ENCODE results near the gene APOL6.
"Not testable (repeated sequence)": the region's sequence is repeated elsewhere in the genome, so short reads cannot be mapped to it uniquely, and the experiment has no call there.

The APOL6 gene

DNA sequence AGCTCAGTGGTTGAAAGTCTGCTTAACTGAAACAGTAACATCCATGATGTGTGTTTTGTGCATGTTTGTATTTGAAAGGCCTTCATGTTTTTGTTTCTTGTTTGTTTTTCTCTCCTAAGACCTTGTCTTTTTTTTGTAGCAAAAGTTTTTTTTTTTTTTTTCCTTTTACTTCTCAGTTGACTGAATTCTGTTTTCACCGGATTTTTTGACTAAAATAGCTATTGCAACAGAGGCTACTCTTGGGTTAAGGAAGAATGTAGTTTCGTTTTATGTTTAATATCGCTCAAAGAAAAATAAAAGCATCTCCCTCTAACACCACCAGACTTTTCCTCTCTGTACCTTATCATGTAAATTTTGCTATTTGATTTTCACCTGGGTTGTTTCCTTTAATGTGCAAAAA, 15.1 kb downstream of the APOL6 start:
- peak overlapping the region; percentile 41 for H3K27ac Mint-ChIP-seq
- H3K9me3 Mint-ChIP-seq, result peaks cover 25% of the 10 kb centered on the region
- H3K36me3 Mint-ChIP-seq (ENCODE audit: low read depth), result peaks cover 84% of the 10 kb centered on the region
- ATAC-seq, result no peak
- H3K27me3 Mint-ChIP-seq, result no peaks in the 10 kb centered on the region
- peaks cover 54% of the 10 kb centered on the region for H3K4me1 Mint-ChIP-seq
- no peak for DNase-seq
- H3K4me3 Mint-ChIP-seq, result peak overlapping the region; percentile 46

DNA sequence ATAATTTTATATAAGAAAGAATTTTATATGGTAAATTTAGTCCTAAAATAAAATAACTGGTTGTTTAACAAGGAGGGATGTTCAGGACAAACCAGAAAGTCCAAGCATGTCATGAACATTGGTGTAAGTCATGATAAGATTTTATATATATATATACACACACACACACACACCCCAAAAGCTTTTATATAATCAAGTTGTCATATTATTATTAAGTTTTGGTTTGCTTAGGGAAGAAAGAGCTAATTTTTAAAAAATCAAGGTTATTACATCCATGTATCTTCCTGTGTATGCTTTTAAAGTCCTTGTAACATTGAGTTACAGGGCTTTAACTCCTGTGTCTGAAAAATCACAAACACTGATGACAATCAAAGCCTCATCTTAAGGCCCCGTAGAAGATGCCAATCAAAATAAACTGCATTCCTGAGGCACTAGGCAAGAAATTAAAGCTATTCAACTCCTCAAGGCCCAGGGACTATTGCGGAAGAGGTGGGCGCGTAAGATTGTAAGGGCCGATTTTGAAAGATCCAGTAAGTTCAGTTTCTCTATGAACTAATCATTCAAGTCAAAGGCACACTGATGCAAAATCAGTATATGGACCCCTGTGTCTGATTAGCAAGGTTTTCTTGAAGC, 16.8 kb downstream of the APOL6 start:
- ATAC-seq, result no peak
- DNase-seq, result no peak
- H3K36me3 Mint-ChIP-seq (ENCODE audit: low read depth), result peaks cover 69% of the 10 kb centered on the region
- H3K4me1 Mint-ChIP-seq, result peaks cover 38% of the 10 kb centered on the region
- H3K4me3 Mint-ChIP-seq, result no peak overlapping the region
- no peaks in the 10 kb centered on the region for H3K27me3 Mint-ChIP-seq
- peaks cover 23% of the 10 kb centered on the region for H3K9me3 Mint-ChIP-seq
- H3K27ac Mint-ChIP-seq, result no peak overlapping the region

DNA sequence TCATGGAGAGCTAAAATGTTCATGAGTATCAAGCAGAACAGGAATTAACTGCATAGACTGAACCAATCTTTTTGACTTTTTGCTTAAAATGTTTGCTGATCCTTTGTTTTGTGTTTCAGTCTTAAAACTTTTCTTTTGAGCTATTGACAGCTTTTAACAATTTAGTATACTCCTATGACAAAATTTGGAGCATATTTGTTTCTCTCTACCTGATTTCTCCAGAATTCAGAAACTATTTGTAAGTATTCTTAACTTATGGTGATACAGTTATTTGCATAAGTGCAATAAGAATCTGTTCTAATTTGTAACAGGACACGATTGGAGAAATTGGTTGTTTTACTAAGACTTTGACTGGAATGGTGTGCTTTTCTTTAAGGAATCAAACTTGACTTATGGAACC, 18.5 kb downstream of the APOL6 start:
- Mint-ChIP-seq H3K36me3 (ENCODE audit: low read depth) (peaks cover 53% of the 10 kb centered on the region), H3K9me3 (peaks cover 23% of the 10 kb centered on the region), H3K4me1 (peaks cover 21% of the 10 kb centered on the region)
- not testable (repeated sequence) for H3K27ac Mint-ChIP-seq, H3K4me3 Mint-ChIP-seq, ATAC-seq, DNase-seq, H3K27me3 Mint-ChIP-seq

DNA sequence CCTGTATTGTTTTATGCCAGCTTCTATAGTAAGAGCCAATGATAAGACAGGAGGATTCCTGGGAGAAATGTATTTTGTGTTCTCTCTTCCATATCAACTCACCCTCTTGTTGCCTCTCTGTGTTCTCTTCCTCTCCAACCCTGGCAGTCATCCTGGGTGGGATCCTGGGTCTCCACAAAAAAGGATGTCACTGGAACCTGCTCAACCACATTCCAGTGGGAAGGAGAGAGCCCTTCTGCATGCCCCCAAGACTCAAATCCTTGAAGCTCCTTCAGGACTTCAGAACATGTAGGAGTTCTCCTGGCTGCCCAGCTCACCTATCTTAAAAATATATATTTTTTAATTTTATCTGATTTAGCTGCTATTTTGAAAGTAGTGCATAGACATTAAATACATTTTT, 26.1 kb downstream of the APOL6 start:
- ATAC-seq, result no peak
- DNase-seq, result no peak
- H3K36me3 Mint-ChIP-seq (ENCODE audit: low read depth), result peaks cover 21% of the 10 kb centered on the region
- no peaks in the 10 kb centered on the region for H3K27me3 Mint-ChIP-seq
- H3K4me1 Mint-ChIP-seq, result peaks cover 17% of the 10 kb centered on the region
- H3K27ac Mint-ChIP-seq, result no peak overlapping the region
- no peak overlapping the region for H3K4me3 Mint-ChIP-seq
- peaks cover 32% of the 10 kb centered on the region for H3K9me3 Mint-ChIP-seq

DNA sequence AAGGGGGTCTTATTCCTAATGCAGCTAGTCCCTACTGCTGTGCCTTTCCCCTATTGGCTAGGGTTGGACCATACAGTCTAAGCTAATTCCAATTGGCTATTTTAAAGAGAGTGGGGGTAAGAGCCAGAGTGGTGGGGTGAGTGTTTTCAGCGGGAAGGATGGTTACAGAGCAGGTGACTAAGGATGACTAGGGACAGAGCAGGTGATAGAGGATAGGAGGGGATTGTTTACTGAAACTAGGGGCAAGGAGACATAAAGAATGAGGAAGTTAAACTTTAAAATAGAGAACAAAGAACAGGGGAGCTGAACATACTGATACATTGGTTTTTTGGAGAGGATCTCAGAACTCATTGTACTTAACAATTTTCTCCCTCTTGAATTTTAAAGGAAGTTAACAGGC, 27.8 kb downstream of the APOL6 start:
- peaks cover 25% of the 10 kb centered on the region for H3K36me3 Mint-ChIP-seq (ENCODE audit: low read depth)
- H3K27me3 Mint-ChIP-seq, DNase-seq, H3K4me3 Mint-ChIP-seq, H3K27ac Mint-ChIP-seq, ATAC-seq: not testable (repeated sequence)
- peaks cover 31% of the 10 kb centered on the region for H3K4me1 Mint-ChIP-seq
- H3K9me3 Mint-ChIP-seq, result peaks cover 40% of the 10 kb centered on the region

DNA sequence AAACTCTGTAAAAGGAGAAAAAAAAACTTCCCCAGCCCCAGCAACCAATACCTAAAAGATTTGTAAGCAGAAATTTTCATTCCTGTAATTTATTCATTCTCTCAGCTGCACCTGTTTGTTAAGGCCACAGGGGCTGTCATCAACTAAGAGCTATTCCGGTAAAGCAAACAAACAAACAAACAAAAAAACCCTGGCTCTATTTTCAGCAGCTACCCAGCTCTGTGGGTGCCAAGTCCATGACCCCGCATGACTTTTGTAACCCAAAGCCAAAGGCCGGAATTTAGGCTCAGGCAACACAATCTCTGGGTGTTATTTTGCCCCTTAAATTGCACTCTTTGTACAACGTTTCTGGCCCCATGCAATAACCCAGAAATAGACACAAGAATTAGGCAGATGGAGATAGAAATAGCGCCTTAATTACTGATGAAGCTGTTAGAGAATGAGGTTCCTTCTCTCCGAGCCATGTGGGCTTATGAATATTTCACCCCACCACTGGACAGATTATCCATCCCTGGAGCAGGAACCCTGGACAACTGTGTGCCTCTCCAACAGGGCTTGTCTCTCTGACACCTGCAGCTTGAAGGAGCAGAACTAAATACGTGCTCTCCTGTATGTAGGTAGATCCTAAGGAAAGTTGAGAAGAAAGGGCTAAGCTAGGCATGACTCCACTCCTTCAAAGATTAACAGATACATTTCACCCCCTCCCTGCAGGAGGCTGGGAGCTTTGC, 29.4 kb downstream of the APOL6 start:
- H3K27me3 Mint-ChIP-seq, result no peaks in the 10 kb centered on the region
- peaks cover 43% of the 10 kb centered on the region for H3K9me3 Mint-ChIP-seq
- no peak overlapping the region for H3K4me3 Mint-ChIP-seq

DNA sequence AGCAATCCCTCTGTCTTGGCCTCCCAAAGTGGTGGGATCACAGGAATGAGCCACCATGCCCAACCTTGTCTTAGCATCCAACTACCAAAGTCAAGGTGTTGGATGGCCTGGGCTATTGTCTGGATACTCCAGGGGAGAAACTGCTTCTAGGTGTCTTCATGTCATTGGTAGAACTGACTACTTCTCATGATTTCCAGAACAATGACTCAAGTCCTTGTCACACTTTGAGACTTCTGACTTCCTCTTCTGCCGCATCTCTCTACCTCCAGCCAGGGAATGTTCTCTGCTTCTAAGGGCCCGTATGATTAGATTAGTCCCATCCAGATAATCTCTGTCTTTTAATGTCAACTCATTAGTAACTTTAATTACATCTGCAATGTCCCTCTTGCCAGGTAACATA, 30.6 kb downstream of the APOL6 start:
- no peak overlapping the region for H3K4me3 Mint-ChIP-seq

More for the DNA sequence above, 29.4 kb downstream of the APOL6 start:
- peaks cover 27% of the 10 kb centered on the region for H3K36me3 Mint-ChIP-seq (ENCODE audit: low read depth)
- DNase-seq (no peak), ATAC-seq (no peak)
- H3K4me1 Mint-ChIP-seq, result peaks cover 34% of the 10 kb centered on the region
- H3K27ac Mint-ChIP-seq, result no peak overlapping the region

DNA sequence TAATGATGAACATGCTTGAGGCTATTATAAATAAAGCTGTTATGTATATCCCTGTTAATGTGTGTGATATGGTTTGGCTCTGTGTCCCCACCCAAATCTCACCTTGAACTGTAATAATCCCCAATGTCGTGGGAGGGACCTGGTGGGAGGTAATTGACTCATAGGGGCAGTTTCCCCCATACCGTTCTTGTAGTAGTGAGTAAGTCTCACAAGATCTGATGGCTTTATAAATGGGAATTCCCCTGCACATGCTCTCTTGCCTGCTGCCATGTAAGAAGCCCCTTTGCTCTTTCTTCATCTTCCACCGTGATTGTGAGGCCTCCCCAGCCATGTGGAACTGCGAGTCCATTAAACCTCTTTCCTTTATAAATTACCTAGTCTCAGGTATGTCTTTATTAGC, 31.2 kb downstream of the APOL6 start:
- Mint-ChIP-seq H3K36me3 (ENCODE audit: low read depth) (peaks cover 25% of the 10 kb centered on the region), H3K27ac (peak overlapping the region; percentile 57), H3K9me3 (peaks cover 36% of the 10 kb centered on the region), H3K4me1 (peaks cover 34% of the 10 kb centered on the region)
- not testable (repeated sequence) for H3K27me3 Mint-ChIP-seq, H3K4me3 Mint-ChIP-seq
- peak; percentile 92 for ATAC-seq
- DNase-seq, result peak; percentile 57

More for the DNA sequence above, 30.6 kb downstream of the APOL6 start:
- Mint-ChIP-seq H3K27me3 (peaks cover 5% of the 10 kb centered on the region), H3K36me3 (ENCODE audit: low read depth) (peaks cover 25% of the 10 kb centered on the region), H3K4me1 (peaks cover 34% of the 10 kb centered on the region), H3K9me3 (peaks cover 36% of the 10 kb centered on the region), H3K27ac (peak overlapping the region; percentile 57)
- ATAC-seq (peak; percentile 57), DNase-seq (no peak)

DNA sequence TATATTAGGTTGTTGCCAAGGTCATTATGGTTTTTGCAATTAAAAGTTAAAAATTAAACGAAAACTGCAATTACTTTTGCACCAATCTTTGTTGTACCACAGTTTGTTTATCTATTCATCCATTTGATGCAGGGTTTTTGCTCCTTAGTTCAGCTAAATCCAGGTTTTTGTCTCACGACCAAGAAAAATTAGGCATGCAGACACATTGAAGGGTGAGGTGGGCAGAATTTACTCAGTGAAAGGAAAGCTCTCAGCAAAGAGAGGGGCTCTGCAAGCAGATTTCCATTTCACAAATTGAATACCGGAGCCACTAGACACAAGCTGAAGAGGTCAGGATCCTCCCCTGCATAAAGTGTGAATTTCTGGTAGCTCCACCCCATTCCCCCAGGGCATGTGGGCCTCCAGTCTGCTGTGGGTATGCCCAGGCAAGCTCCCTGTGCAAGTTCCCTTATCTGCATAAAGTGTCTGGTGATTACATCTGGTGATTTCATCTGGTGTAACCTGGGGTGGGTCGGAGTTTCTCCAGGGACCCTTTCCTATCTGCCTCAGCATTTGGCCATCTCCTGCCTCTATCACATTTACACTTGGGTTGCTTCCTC, 33.3 kb downstream of the APOL6 start:
- Mint-ChIP-seq H3K4me1 (peaks cover 30% of the 10 kb centered on the region), H3K4me3 (no peak overlapping the region), H3K36me3 (ENCODE audit: low read depth) (peaks cover 20% of the 10 kb centered on the region), H3K9me3 (peaks cover 28% of the 10 kb centered on the region), H3K27me3 (peaks cover 5% of the 10 kb centered on the region), H3K27ac (no peak overlapping the region)
- ATAC-seq, result no peak
- no peak for DNase-seq

DNA sequence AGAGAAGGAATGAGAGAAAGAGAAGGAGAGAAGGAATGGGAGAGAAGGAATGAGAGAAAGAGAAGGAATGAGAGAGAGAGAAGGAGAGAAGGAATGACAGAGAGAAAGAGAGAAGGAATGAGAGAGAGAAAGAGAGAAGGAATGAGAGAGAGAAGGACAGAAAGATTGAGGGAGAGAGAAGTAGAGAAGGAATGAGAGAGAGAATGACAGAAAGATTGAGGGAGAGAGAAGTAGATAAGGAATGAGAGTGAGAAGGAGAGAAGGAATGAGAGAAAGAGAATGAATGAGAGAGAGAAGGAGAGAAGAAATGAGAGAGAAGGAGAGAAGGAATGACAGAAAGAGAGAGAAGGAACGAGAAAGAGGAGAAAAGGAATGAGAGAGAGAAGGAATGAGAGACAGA, 35.3 kb downstream of the APOL6 start:
- Mint-ChIP-seq H3K27me3 (peaks cover 5% of the 10 kb centered on the region), H3K36me3 (ENCODE audit: low read depth) (peaks cover 15% of the 10 kb centered on the region), H3K4me3 (no peak overlapping the region), H3K27ac (no peak overlapping the region), H3K4me1 (peaks cover 26% of the 10 kb centered on the region), H3K9me3 (peaks cover 21% of the 10 kb centered on the region)
- ATAC-seq (no peak), DNase-seq (no peak)

DNA sequence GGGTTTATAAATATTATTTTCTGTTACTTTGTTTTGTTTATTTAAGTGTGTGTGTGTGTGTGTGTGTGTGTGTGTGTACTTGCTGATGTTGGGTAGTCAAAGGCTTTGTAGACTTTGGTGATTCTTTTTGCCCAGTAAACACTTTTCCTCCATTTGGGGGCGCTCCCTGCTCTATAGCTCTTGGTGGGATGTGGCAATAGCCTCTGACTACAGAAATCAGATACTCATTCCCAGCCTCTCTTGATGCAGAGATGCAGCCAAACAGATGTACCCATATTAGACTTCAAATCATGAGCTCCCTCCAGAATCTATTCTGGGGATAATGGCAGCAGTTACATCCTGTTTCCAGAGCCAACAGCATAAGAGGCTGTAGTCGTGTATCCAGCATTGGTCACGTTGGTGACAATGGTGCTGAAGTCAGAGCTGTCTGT, 36.0 kb downstream of the APOL6 start:
- no peak for DNase-seq
- Mint-ChIP-seq H3K4me3 (no peak overlapping the region), H3K9me3 (peaks cover 14% of the 10 kb centered on the region), H3K27ac (no peak overlapping the region), H3K4me1 (peaks cover 19% of the 10 kb centered on the region), H3K36me3 (ENCODE audit: low read depth) (peaks cover 8% of the 10 kb centered on the region), H3K27me3 (peaks cover 5% of the 10 kb centered on the region)
- ATAC-seq, result no peak

DNA sequence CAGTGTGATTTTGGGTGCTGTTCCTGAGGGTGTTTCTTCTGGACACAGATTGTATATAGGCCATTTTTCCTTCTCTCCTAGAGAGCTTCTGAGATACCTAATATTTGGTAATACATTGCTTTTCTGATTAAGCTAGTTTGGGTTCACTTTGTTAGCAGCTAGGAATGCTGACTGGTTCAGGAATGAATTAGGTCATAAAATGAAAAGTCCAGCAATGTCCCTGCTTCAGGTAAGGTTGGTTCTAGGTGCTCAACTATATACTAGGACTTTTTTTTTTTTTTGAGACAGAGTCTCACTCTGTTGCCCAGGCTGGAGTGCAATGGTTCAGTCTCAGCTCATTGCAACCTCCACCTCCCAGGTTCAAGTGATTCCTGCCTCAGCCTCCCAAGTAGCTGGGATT, 36.5 kb downstream of the APOL6 start:
- no peak overlapping the region for H3K4me3 Mint-ChIP-seq
- H3K27me3 Mint-ChIP-seq, result peaks cover 5% of the 10 kb centered on the region
- H3K4me1 Mint-ChIP-seq, result peaks cover 14% of the 10 kb centered on the region
- H3K36me3 Mint-ChIP-seq (ENCODE audit: low read depth), result peaks cover 6% of the 10 kb centered on the region
- H3K9me3 Mint-ChIP-seq, result peaks cover 9% of the 10 kb centered on the region
- no peak for ATAC-seq
- no peak for DNase-seq
- H3K27ac Mint-ChIP-seq, result no peak overlapping the region

DNA sequence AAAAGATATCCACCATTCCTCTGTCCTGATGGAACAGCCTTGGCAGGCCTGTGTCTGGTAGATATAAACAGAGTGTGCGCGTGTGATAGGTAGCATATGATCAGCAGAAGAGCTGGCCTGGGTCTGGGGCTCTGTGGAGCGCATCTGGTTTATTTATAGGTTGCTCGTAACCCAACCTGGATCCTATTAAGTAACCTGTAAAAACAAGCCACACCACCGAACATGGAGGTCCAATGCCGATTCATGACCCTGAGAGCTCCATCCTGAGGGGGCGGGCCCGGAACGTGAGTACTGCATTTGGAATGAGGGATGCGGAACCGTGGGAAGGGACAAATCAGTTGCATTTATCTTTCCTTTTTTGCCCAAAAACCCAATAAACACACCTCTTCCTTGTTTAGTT, 37.5 kb downstream of the APOL6 start:
- no peak for ATAC-seq
- Mint-ChIP-seq H3K9me3 (peaks cover 7% of the 10 kb centered on the region), H3K27me3 (peaks cover 5% of the 10 kb centered on the region), H3K27ac (no peak overlapping the region), H3K4me3 (no peak overlapping the region), H3K4me1 (peaks cover 6% of the 10 kb centered on the region), H3K36me3 (ENCODE audit: low read depth) (peaks cover 5% of the 10 kb centered on the region)
- DNase-seq, result no peak

DNA sequence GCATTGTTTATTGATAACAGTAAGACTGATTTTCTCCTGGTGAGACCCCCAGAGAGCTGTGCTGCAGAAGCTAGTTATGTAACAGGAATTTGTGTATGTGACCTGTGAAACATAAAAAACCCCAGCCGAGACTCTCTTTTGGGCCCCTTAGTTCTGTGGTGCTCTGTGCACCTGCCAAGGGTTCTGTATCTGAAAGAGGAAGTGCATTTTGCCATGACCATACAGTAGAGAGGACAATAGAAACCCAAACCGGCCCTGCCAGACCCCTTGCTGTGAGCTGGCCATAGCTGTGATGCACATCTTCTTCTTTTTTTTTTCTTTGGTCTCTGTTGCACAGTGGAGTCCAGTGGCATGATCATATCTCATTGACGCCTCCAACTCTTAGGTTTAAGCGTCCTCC, 38.1 kb downstream of the APOL6 start:
- H3K4me3 Mint-ChIP-seq, result no peak overlapping the region
- H3K4me1 Mint-ChIP-seq, result peaks cover 4% of the 10 kb centered on the region
- ATAC-seq (no peak), DNase-seq (no peak)
- H3K9me3 Mint-ChIP-seq, result peaks cover 5% of the 10 kb centered on the region
- no peak overlapping the region for H3K27ac Mint-ChIP-seq
- peaks cover 3% of the 10 kb centered on the region for H3K36me3 Mint-ChIP-seq (ENCODE audit: low read depth)
- H3K27me3 Mint-ChIP-seq, result peaks cover 5% of the 10 kb centered on the region

DNA sequence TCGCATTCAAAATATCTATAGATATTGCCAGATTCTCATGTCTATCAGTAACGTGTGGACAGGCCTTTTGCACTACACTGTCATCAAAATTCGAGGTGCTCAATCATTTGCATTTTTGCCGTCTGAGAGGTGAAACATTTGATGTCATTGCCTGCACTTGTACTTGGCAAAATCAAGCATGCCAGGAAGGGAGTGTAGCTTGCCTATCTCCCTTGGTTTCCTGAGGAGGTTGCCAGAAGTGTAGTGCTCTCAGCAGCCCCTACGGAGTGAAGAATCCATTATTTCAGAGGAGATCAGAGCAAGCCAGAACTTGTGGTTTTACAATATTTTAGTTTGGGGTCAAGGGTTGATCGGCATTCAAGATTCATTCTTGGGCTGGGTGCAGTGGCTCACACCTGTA, 39.2 kb downstream of the APOL6 start:
- Mint-ChIP-seq H3K9me3 (no peaks in the 10 kb centered on the region), H3K4me3 (no peak overlapping the region), H3K27ac (no peak overlapping the region), H3K4me1 (peaks cover 1% of the 10 kb centered on the region), H3K36me3 (ENCODE audit: low read depth) (no peaks in the 10 kb centered on the region), H3K27me3 (peaks cover 5% of the 10 kb centered on the region)
- DNase-seq (no peak), ATAC-seq (no peak)
